Esophagus squamous epithelium (tissue), 4 donors: ENCODE data around the gene CA10.

Experiments used
- CTCF ChIP-seq, 6 experiments: fragments of 450-650 bp in 4 of 6; fragments of 200-600 bp in 2 of 6; sonication (generic) in 2 of 6; IDR thresholded peaks; one replicate each; pipeline ENCODE4 v1.5.1; 2016 to 2019; ENCODE audit warnings: antibody characterized with exemption in 6 of 6, mild to moderate bottlenecking in 4 of 6, moderate library complexity in 4 of 6
- POLR2A ChIP-seq, 4 donors: fragments of 450-650 bp; IDR thresholded peaks; one replicate each; pipeline ENCODE4 v1.6.1; 2017; ENCODE audit warnings: antibody characterized with exemption in 4 of 4, mild to moderate bottlenecking in 4 of 4, moderate library complexity in 3 of 4

GRCh38 chr17:51846566-51846965 lies 311.9 kb downstream of the CA10 start:
- TF ChIP-seq CTCF (IDR thresholded peaks at IDR 0.05) (no peak), POLR2A (IDR thresholded peaks at IDR 0.05) (no peak)
